22Rv1 (cell line): ENCODE data around the gene MALL.

Source experiments
- CTCF ChIP-seq: fragments of 450-650 bp; IDR thresholded peaks from 2 replicates; pipeline ENCODE4 v1.5.1; 2017; ENCODE audit warnings: mild to moderate bottlenecking
- ZFX ChIP-seq: fragments of 450-650 bp; IDR thresholded peaks from 2 replicates; pipeline ENCODE4 v1.6.1; 2017; ENCODE audit warnings: antibody characterized with exemption, borderline replicate concordance

GRCh38 chr2:110149330-110150220 is 34.0 kb upstream of the MALL start:
- TF ChIP-seq CTCF, result no peak
- TF ChIP-seq ZFX, result no peak
